Cardiac muscle cell (in vitro differentiated cells and primary cell): ENCODE measurements around the gene ERFL. TPM values are rescaled to one million over a fixed set of nuclear protein-coding genes. Genes with fewer than 3 reads are reported as not detected.

ENCODE experiments used
- DNase-seq, 2 donors: peaks; one replicate each; pipeline versions ENCODE4 v3.0.0 to v3.0.0-alpha.2; 2010 to 2017; ENCODE audit warnings: low read depth in 1 of 2, low spot score in 1 of 2
- H3K27ac ChIP-seq: fragments of 200-600 bp; sonication (generic); 2 replicates; pipeline ENCODE4 v1.5.1; 2016
- H3K27me3 ChIP-seq: fragments of 200-600 bp; sonication (generic); 2 replicates; pipeline ENCODE4 v1.6.0; 2016; ENCODE audit warnings: control low read depth
- H3K36me3 ChIP-seq: fragments of 200-600 bp; sonication (generic); 2 replicates; pipeline ENCODE4 v1.5.1; 2016; ENCODE audit warnings: control low read depth
- H3K4me1 ChIP-seq: fragments of 200-600 bp; sonication (generic); 2 replicates; pipeline ENCODE4 v1.8.1; 2017; ENCODE audit warnings: low read depth, mild to moderate bottlenecking, mixed run types
- H3K4me3 ChIP-seq: fragments of 200-600 bp; sonication (generic); 2 replicates; pipeline ENCODE4 v1.5.1; 2016; ENCODE audit warnings: mild to moderate bottlenecking
- H3K9me3 ChIP-seq: fragments of 200-600 bp; sonication (generic); 2 replicates; pipeline ENCODE4 v1.5.1; 2017; ENCODE audit warnings: low read depth, mild to moderate bottlenecking, control low read depth
- CTCF ChIP-seq: IDR thresholded peaks from 2 replicates; pipeline ENCODE4 v1.5.1; 2012; ENCODE audit warnings: low read depth, mild to moderate bottlenecking, low read length
- polyA plus RNA-seq: library from polyadenylated mRNA; unstranded; fragments of >200 nt; fragmentation: Nextera tagmentation; extraction: Ambion mirVana; gene quantifications from 2 replicates; pipeline ENCODE4 v1.2.1, GENCODE V29; 2016
- total RNA-seq: library from RNA; depleted of rRNA; stranded (reverse); fragments of >200 nt; gene quantifications from 2 replicates; pipeline ENCODE4 v1.2.3, GENCODE V29; 2016

ERFL gene
- total and polyA plus RNA-seq, 2 experiments from 2014 or later: 0.06 to 1.0 TPM

- Histone ChIP-seq H3K4me1 (no peaks in the 10 kb centered on the region), H3K27me3 (peaks cover 84% of the 10 kb centered on the region), H3K36me3 (no peaks in the 10 kb centered on the region), H3K9me3 (no peaks in the 10 kb centered on the region), H3K4me3 (no peak overlapping the region), H3K27ac (no peak overlapping the region)
- no peak for DNase-seq
- TF ChIP-seq CTCF: no peak
Observed at GRCh38 chr19:41936416-41936850, 8.2 kb upstream of the ERFL start.

- no peaks in the 10 kb centered on the region for H3K4me1 ChIP-seq
- no peaks in the 10 kb centered on the region for H3K36me3 ChIP-seq
- H3K27me3 ChIP-seq: peaks cover 84% of the 10 kb centered on the region
- H3K27ac ChIP-seq: no peak overlapping the region
- DNase-seq: no peak
- no peak for TF ChIP-seq CTCF
- no peak overlapping the region for H3K4me3 ChIP-seq
- no peaks in the 10 kb centered on the region for H3K9me3 ChIP-seq
Observed at GRCh38 chr19:41935760-41936415, 7.6 kb upstream of the ERFL start.

- H3K36me3 ChIP-seq: no peaks in the 10 kb centered on the region
- TF ChIP-seq CTCF: peak; percentile 99
- H3K4me3 ChIP-seq: no peak overlapping the region
- no peaks in the 10 kb centered on the region for H3K4me1 ChIP-seq
- H3K9me3 ChIP-seq: no peaks in the 10 kb centered on the region
- peaks cover 84% of the 10 kb centered on the region for H3K27me3 ChIP-seq
- H3K27ac ChIP-seq: no peak overlapping the region
- peak; percentile 69 to 78 for DNase-seq
Observed at GRCh38 chr19:41934849-41935374, 6.7 kb upstream of the ERFL start.

GRCh38 chr19:41933693-41934426 lies 5.6 kb upstream of the ERFL start:
- no peak for DNase-seq
- no peak for TF ChIP-seq CTCF
- H3K9me3 ChIP-seq: no peaks in the 10 kb centered on the region
- no peak overlapping the region for H3K27ac ChIP-seq
- no peaks in the 10 kb centered on the region for H3K36me3 ChIP-seq
- no peak overlapping the region for H3K4me3 ChIP-seq
- no peaks in the 10 kb centered on the region for H3K4me1 ChIP-seq
- H3K27me3 ChIP-seq: peaks cover 90% of the 10 kb centered on the region

- no peaks in the 10 kb centered on the region for H3K9me3 ChIP-seq
- no peaks in the 10 kb centered on the region for H3K4me1 ChIP-seq
- H3K27ac ChIP-seq: no peak overlapping the region
- H3K36me3 ChIP-seq: no peaks in the 10 kb centered on the region
- DNase-seq: no peak
- TF ChIP-seq CTCF: no peak
- H3K4me3 ChIP-seq: no peak overlapping the region
- peaks cover 96% of the 10 kb centered on the region for H3K27me3 ChIP-seq
Observed at GRCh38 chr19:41932720-41933332, 4.6 kb upstream of the ERFL start.
